Measurements from ENCODE around the gene ADAM10. TPM values are rescaled to one million over a fixed set of nuclear protein-coding genes. Genes with fewer than 3 reads are reported as not detected.

ADAM10 gene
- total RNA-seq, 6 experiments from 2014 or later, result 155 to 227 (median 196) TPM

- H3K36me3 Mint-ChIP-seq (ENCODE audit: low read depth), result peaks cover 14% of the 10 kb centered on the region
- peaks cover 4% of the 10 kb centered on the region for H3K27me3 Mint-ChIP-seq (ENCODE audit: insufficient read depth)
- H3K4me1 Mint-ChIP-seq (ENCODE audit: low read depth), result no peaks in the 10 kb centered on the region
- no peak overlapping the region for H3K27ac Mint-ChIP-seq
- TF ChIP-seq, protein P1, sequence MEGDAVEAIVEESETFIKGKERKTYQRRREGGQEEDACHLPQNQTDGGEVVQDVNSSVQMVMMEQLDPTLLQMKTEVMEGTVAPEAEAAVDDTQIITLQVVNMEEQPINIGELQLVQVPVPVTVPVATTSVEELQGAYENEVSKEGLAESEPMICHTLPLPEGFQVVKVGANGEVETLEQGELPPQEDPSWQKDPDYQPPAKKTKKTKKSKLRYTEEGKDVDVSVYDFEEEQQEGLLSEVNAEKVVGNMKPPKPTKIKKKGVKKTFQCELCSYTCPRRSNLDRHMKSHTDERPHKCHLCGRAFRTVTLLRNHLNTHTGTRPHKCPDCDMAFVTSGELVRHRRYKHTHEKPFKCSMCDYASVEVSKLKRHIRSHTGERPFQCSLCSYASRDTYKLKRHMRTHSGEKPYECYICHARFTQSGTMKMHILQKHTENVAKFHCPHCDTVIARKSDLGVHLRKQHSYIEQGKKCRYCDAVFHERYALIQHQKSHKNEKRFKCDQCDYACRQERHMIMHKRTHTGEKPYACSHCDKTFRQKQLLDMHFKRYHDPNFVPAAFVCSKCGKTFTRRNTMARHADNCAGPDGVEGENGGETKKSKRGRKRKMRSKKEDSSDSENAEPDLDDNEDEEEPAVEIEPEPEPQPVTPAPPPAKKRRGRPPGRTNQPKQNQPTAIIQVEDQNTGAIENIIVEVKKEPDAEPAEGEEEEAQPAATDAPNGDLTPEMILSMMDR (IDR thresholded peaks at IDR 0.05), result no peak
- H3K4me3 Mint-ChIP-seq, result no peak overlapping the region
- no peak for DNase-seq
- peaks cover 18% of the 10 kb centered on the region for H3K9me3 Mint-ChIP-seq
Measured at GRCh38 chr15:58583171-58583908, 166.2 kb downstream of the ADAM10 start.

DNA sequence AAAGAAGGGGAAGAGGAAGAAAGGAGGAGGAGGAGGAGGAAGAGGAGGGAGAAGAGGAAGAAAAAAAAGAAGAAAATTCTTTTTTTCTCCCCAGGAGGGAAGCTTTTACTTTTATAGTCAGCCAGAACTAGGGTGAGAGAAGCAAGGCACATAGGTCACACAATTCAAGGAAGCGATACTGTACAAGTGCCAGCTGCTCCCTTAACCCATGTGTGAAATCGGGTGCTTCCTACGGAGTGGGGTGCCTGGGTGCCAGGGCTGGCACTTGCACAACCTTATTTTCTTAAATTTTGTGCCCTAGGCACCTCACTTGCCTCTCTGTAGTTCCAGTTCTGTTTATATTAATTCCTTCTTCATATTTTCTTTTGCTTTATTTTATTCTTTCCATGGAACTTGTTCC is 167.3 kb downstream of the ADAM10 start:
- TF ChIP-seq, protein P1 (IDR thresholded peaks at IDR 0.05), result no peak
- Mint-ChIP-seq H3K36me3 (ENCODE audit: low read depth) (peaks cover 14% of the 10 kb centered on the region), H3K27me3 (ENCODE audit: insufficient read depth) (peaks cover 4% of the 10 kb centered on the region), H3K4me1 (ENCODE audit: low read depth) (no peaks in the 10 kb centered on the region), H3K9me3 (peaks cover 18% of the 10 kb centered on the region), H3K4me3 (no peak overlapping the region), H3K27ac (no peak overlapping the region)
- no peak for DNase-seq

- Mint-ChIP-seq H3K4me3 (no peak overlapping the region), H3K9me3 (no peaks in the 10 kb centered on the region), H3K27me3 (ENCODE audit: insufficient read depth) (peaks cover 7% of the 10 kb centered on the region; the same call in 1 of the 2 replicates), H3K27ac (no peak overlapping the region), H3K36me3 (ENCODE audit: low read depth) (no peaks in the 10 kb centered on the region), H3K4me1 (ENCODE audit: low read depth) (no peaks in the 10 kb centered on the region)
- DNase-seq, result no peak
- TF ChIP-seq, protein P1 (IDR thresholded peaks at IDR 0.05), result no peak
Measured at GRCh38 chr15:58576657-58577056, 172.8 kb downstream of the ADAM10 start.

DNA sequence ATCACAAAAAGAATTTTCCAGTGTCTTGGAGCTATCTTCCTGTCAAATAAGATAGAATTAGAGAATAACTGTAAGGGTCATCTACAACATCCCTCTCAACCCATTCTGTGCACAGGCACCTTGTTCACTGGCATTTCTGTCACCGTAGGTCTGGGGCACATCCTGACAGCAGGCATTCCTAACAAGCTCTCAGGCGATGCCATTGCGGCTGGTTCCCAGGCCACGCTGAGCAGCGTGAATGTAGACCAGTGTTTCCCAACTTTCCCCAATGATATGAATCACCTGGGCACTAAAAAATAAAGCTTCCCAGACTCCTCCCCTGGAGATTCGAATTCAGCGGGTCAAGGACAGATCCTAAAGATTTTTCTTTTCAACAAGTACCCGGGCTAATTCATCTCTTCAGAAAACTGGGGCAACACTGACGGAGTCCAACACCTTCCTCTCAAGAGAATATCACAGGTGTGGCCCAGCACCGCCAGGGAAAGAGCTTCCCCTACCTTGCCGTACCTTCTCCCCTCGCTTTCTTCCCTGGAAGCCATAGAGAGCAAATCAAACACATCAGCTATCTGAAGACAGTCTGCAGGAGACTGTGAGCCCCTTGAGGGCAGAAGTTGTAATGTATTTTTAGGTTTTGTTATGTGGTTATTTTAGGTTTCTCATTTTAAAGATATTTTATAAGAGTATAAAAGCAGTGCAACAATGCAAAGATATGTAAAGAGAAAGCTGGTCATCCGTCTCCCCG is 174.3 kb downstream of the ADAM10 start:
- Mint-ChIP-seq H3K36me3 (ENCODE audit: low read depth) (no peaks in the 10 kb centered on the region), H3K4me1 (ENCODE audit: low read depth) (no peaks in the 10 kb centered on the region), H3K27ac (no peak overlapping the region), H3K27me3 (ENCODE audit: insufficient read depth) (peaks cover 7% of the 10 kb centered on the region; the same call in 1 of the 2 replicates), H3K9me3 (no peaks in the 10 kb centered on the region), H3K4me3 (no peak overlapping the region)
- no peak for DNase-seq
- TF ChIP-seq, protein P1 (IDR thresholded peaks at IDR 0.05), result no peak

GRCh38 chr15:58574631-58575030 is 174.9 kb downstream of the ADAM10 start:
- TF ChIP-seq, protein P1 (IDR thresholded peaks at IDR 0.05), result no peak
- peaks cover 7% of the 10 kb centered on the region; the same call in 1 of the 2 replicates for H3K27me3 Mint-ChIP-seq (ENCODE audit: insufficient read depth)
- H3K9me3 Mint-ChIP-seq, result no peaks in the 10 kb centered on the region
- no peak overlapping the region for H3K27ac Mint-ChIP-seq
- no peaks in the 10 kb centered on the region for H3K36me3 Mint-ChIP-seq (ENCODE audit: low read depth)
- H3K4me1 Mint-ChIP-seq (ENCODE audit: low read depth), result no peaks in the 10 kb centered on the region
- DNase-seq, result no peak
- H3K4me3 Mint-ChIP-seq, result no peak overlapping the region
